ENCODE measurements around the gene YY1AP1.
"Not testable (repeated sequence)": the region's sequence is repeated elsewhere in the genome, so short reads cannot be mapped to it uniquely, and the experiment has no call there.

The YY1AP1 gene

DNA sequence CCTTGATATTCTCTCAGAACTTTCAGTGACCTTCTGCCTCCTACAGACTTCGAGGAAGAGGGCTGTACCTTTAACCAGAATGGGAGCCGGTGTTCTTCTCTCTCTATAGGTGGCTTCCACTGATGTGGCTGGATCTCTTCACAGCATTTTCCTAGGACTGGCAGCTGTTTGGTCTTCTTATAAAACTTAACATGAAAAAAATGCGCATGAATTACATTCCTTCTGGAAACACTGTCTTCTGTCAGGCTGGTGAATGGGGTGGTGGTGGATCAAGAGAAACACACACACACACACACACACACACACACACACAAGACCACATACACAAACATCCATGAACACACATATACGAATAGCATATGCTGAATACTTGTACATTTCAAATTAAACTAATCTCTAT lies 27.3 kb downstream of the YY1AP1 start:
- peaks cover 19% of the 10 kb centered on the region for H3K36me3 ChIP-seq (ENCODE audit: control insufficient read depth, insufficient read depth, low read length)
- not testable (repeated sequence) for H3K4me1 ChIP-seq (ENCODE audit: control insufficient read depth, insufficient read depth, low read length); H3K4me3 ChIP-seq (ENCODE audit: low read depth, low read length); H3K9ac ChIP-seq (ENCODE audit: low read depth, low read length); H3K27me3 ChIP-seq (ENCODE audit: control insufficient read depth, insufficient read depth, low read length); H3K9me3 ChIP-seq (ENCODE audit: control insufficient read depth, insufficient read depth, low read length)

DNA sequence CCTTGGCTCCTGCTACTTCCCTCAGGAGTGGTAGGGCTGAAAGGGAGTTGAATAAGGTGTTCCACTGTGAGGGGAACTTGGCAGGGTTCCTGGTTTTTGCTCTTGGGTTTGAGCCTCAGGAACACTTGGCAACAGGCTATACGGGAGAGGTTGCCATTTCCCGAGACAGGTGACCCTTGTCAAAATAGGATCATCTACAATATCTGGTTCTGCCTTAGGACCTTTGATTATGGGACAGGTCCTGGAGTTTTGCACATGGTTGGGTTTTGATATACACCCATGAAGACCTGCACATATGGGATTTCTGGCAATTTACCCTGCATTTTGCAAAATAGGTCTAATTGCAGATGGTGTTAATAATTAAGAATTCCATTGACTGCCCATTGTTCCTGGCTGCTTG lies 31.1 kb downstream of the YY1AP1 start:
- Histone ChIP-seq H3K27me3 (ENCODE audit: control insufficient read depth, insufficient read depth, low read length) (no peaks in the 10 kb centered on the region), H3K4me3 (ENCODE audit: low read depth, low read length) (no peak overlapping the region), H3K36me3 (ENCODE audit: control insufficient read depth, insufficient read depth, low read length) (peaks cover 15% of the 10 kb centered on the region), H3K9ac (ENCODE audit: low read depth, low read length) (no peak overlapping the region), H3K4me1 (ENCODE audit: control insufficient read depth, insufficient read depth, low read length) (no peaks in the 10 kb centered on the region), H3K9me3 (ENCODE audit: control insufficient read depth, insufficient read depth, low read length) (no peaks in the 10 kb centered on the region)

DNA sequence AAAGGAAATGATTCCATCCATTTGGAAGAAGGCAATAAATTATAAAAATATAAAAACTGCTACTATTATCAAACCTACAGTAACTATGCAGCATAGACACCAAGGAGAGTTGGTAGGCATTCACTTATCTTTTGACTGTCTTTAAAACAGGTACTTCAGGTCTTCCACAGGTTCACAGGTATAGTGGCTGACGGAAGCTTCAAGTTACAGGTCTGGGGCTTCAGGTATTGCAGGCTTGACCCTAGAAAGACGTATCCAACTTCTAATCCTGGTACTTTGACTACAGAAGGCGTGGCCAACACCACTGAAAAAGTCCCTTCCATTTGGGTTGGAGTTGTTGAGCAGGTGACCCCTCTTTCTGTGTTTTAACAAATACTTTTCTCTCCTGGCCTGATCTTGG lies 35.6 kb downstream of the YY1AP1 start:
- H3K9me3 ChIP-seq (ENCODE audit: control insufficient read depth, insufficient read depth, low read length): no peaks in the 10 kb centered on the region
- peaks cover 3% of the 10 kb centered on the region for H3K4me1 ChIP-seq (ENCODE audit: control insufficient read depth, insufficient read depth, low read length)
- H3K9ac ChIP-seq (ENCODE audit: low read depth, low read length): no peak overlapping the region
- no peak overlapping the region for H3K4me3 ChIP-seq (ENCODE audit: low read depth, low read length)
- H3K36me3 ChIP-seq (ENCODE audit: control insufficient read depth, insufficient read depth, low read length): no peaks in the 10 kb centered on the region
- no peaks in the 10 kb centered on the region for H3K27me3 ChIP-seq (ENCODE audit: control insufficient read depth, insufficient read depth, low read length)

DNA sequence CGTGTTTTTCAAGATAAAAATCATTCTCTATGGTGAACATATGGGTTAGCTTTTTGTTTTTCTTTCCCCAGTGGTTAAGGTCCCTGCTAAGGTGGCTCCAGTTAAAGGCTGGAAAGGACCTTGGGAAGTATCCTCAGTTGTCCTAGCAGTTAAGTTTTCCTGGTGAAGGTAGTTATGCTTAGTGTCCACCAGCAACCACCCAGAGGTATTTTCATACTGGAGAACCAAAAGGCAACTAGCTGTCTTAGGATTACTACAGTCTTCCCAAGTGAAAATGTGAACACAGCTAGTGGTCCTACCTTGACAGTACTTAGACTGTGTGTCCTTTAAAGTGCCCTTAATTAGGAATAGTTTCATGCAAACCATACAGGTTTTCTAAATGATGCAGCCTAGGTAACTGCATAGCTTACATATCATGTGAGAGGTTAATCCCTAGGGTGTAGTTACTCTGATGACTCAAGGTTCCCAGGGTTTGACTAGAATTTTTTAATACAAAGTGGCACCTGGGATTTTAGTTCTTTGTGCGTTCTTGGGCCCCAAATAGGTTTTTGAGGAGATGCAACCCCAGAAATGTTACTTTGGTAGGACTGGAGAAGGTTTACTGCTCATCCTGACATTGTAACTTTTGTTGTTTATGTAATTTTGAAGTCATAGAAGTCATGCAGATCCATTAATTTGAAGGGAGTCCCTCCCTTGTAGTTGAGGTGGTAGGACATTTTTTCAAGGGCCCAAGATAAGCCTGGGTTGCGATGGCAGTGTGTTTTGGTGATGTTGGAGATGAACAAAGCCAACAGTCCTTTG lies 36.5 kb downstream of the YY1AP1 start:
- Histone ChIP-seq H3K9me3 (ENCODE audit: control insufficient read depth, insufficient read depth, low read length) (no peaks in the 10 kb centered on the region), H3K27me3 (ENCODE audit: control insufficient read depth, insufficient read depth, low read length) (no peaks in the 10 kb centered on the region), H3K9ac (ENCODE audit: low read depth, low read length) (no peak overlapping the region), H3K4me1 (ENCODE audit: control insufficient read depth, insufficient read depth, low read length) (peaks cover 3% of the 10 kb centered on the region), H3K36me3 (ENCODE audit: control insufficient read depth, insufficient read depth, low read length) (no peaks in the 10 kb centered on the region), H3K4me3 (ENCODE audit: low read depth, low read length) (no peak overlapping the region)

DNA sequence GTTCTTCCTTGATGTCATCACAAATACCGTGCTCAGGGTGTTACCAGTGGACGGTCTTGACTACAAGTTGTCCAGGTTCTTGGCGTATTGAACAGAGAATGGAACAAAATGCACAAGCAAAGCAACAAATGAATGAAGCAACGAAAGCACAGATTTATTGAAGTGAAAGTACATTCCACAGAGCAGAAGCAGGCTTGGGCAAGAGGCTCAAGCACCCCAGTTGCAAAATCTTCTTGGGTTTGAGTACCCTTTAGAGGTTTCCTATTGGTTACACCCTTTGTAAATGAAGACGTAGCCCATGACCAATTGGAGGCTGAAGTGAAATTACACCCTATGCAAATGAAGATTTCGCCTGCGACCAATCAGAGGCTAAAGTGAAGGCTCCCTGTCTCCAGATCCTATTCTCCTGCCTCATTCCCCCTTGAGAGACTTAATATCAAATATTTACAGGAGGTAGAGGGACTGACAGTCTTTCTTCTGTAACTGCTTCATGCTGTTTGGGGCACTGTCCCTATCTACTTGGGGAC lies 38.3 kb downstream of the YY1AP1 start:
- no peaks in the 10 kb centered on the region for H3K36me3 ChIP-seq (ENCODE audit: control insufficient read depth, insufficient read depth, low read length)
- H3K27me3 ChIP-seq (ENCODE audit: control insufficient read depth, insufficient read depth, low read length): no peaks in the 10 kb centered on the region
- no peaks in the 10 kb centered on the region for H3K9me3 ChIP-seq (ENCODE audit: control insufficient read depth, insufficient read depth, low read length)
- no peak overlapping the region for H3K9ac ChIP-seq (ENCODE audit: low read depth, low read length)
- H3K4me1 ChIP-seq (ENCODE audit: control insufficient read depth, insufficient read depth, low read length): peaks cover 3% of the 10 kb centered on the region
- no peak overlapping the region for H3K4me3 ChIP-seq (ENCODE audit: low read depth, low read length)

DNA sequence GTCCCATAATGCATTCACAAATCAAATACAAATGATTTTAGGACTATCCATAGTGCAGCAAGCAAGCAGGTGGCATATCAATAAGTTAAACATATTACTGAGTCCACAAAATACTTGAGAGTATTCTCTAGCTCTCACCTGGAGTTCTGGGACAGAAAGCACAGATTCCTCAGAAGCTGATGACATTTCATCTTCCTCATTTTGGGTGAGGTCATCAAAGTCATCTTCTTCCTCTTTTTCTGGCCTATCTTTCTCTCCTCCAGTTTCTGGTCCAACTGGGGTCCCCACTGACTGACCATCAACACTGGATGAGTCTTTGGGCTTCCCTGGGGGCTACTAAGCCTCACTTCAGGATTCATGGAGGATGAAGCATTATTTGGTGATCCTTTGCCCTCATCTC lies 38.9 kb downstream of the YY1AP1 start:
- Histone ChIP-seq H3K9me3 (ENCODE audit: control insufficient read depth, insufficient read depth, low read length) (no peaks in the 10 kb centered on the region), H3K36me3 (ENCODE audit: control insufficient read depth, insufficient read depth, low read length) (no peaks in the 10 kb centered on the region), H3K9ac (ENCODE audit: low read depth, low read length) (no peak overlapping the region), H3K4me1 (ENCODE audit: control insufficient read depth, insufficient read depth, low read length) (peaks cover 3% of the 10 kb centered on the region), H3K4me3 (ENCODE audit: low read depth, low read length) (no peak overlapping the region), H3K27me3 (ENCODE audit: control insufficient read depth, insufficient read depth, low read length) (no peaks in the 10 kb centered on the region)

DNA sequence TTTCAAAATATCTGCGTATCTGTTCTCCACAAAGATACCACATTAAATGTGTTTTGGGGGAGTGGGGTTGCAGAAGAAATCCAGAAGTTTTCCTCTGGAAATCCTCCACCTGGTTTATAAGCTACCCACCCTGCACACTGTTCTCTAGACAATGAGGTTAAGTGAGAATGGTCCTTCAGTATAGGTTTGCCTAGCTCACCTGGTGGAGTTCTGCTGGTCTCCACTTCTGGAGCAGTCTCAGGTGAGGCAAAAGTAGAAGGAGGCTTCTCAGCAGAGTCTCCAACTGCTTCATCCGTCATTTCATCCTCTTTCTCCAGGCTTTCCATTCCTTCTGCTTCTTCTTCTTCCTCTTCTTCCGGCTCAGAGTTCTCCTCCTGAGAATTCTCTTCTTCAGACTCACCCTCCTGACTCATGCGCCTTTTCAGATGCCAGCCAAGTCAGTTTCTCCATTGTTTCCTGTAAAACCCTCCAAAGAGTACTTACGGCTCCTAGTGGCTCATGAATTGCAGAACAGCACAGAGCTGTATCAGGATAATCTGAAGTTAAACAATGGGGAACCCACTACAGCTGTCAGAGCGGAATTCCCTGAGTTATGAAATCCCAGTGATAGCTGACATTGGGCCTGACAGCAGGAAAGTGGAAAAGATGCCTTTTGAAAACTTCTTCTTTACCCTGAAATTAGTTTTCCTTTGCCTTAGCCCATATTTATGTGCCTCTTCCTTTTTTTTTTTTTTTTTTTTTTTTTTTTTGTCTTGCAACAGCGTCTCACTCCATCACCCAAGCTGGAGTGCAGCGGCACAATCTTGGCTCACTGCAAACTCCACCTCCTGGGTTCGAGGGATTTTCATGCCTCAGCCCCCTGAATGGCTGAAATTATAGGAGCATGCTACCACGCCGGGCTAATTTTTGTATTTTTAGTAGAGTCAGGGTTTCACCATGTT lies 40.1 kb downstream of the YY1AP1 start:
- Histone ChIP-seq H3K27me3 (ENCODE audit: control insufficient read depth, insufficient read depth, low read length) (no peaks in the 10 kb centered on the region), H3K36me3 (ENCODE audit: control insufficient read depth, insufficient read depth, low read length) (no peaks in the 10 kb centered on the region), H3K4me1 (ENCODE audit: control insufficient read depth, insufficient read depth, low read length) (peaks cover 3% of the 10 kb centered on the region), H3K4me3 (ENCODE audit: low read depth, low read length) (no peak overlapping the region), H3K9ac (ENCODE audit: low read depth, low read length) (no peak overlapping the region), H3K9me3 (ENCODE audit: control insufficient read depth, insufficient read depth, low read length) (peaks cover 4% of the 10 kb centered on the region)

DNA sequence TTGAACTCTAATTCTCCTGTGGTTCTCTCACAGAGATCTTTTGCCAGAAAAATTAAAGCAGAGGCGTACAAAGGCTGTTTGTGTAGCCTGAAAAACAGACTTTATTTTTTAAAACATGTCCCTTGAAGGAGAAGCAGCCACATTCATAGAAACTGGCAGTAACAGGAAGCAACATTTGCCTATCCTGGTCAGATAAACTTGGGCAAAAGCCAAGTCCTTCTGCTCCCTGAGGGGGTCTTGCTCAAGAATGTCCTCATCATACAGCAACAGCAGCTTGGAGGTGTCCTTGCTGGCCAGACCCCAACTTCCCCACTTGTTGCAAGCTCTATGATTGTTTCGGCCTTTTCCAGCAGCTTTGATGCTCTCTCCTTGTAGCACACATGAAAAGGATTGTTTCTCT lies 42.3 kb downstream of the YY1AP1 start:
- peaks cover under 1% of the 10 kb centered on the region for H3K4me1 ChIP-seq (ENCODE audit: control insufficient read depth, insufficient read depth, low read length)
- H3K27me3 ChIP-seq (ENCODE audit: control insufficient read depth, insufficient read depth, low read length): no peaks in the 10 kb centered on the region
- H3K4me3 ChIP-seq (ENCODE audit: low read depth, low read length): no peak overlapping the region
- no peak overlapping the region for H3K9ac ChIP-seq (ENCODE audit: low read depth, low read length)
- H3K9me3 ChIP-seq (ENCODE audit: control insufficient read depth, insufficient read depth, low read length): peaks cover 19% of the 10 kb centered on the region
- no peaks in the 10 kb centered on the region for H3K36me3 ChIP-seq (ENCODE audit: control insufficient read depth, insufficient read depth, low read length)

DNA sequence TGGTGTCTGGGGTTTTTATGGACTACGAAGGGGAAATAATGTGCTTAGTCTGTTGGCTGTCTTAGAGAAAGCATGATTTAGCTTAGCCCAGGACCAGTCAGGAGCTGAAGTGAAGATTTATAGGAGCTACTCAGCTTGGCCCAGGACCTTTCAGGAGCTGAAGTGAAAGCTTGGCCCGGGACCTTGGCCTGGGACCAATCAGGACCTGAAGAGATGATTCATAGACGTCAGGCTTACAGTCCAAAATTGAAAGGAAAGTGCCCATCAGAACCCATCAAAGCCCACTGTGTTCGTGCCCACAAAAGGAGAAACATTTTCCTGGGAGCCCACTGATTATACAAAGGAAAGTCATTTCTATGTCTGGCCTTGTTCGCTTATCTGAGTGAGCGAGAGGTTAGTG lies 42.9 kb downstream of the YY1AP1 start:
- no peak overlapping the region for H3K9ac ChIP-seq (ENCODE audit: low read depth, low read length)

DNA sequence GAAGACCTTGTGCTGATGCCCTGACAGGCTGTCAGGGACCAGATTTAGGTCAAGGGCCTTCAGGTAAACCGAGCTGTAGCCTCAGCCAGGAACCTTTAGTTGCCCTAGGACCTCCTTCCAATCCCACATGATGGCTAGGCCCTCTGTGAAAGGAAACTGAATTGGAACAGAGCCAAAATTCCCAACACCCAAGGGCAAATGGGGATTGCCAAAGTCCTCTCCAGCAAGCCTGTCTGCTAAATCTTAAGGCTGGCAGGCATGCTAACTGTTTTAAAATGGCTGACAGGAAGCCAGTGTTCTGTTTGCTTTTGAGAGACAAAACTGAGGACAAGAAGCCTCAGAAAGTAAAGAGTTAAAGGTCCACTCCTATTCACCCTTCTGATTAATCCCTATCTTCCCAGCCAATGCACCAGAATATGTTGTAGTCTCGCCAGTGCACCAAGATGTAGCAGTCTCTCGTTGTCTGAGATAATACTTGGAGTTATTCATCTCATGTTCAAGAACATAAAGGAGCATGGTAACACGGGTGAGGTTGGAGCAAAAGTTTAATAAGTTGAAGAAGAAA lies 43.5 kb downstream of the YY1AP1 start:
- Histone ChIP-seq H3K9me3 (ENCODE audit: control insufficient read depth, insufficient read depth, low read length) (peaks cover 24% of the 10 kb centered on the region), H3K27me3 (ENCODE audit: control insufficient read depth, insufficient read depth, low read length) (no peaks in the 10 kb centered on the region), H3K4me3 (ENCODE audit: low read depth, low read length) (no peak overlapping the region), H3K36me3 (ENCODE audit: control insufficient read depth, insufficient read depth, low read length) (no peaks in the 10 kb centered on the region), H3K9ac (ENCODE audit: low read depth, low read length) (no peak overlapping the region), H3K4me1 (ENCODE audit: control insufficient read depth, insufficient read depth, low read length) (no peaks in the 10 kb centered on the region)

More for the DNA sequence above, 42.9 kb downstream of the YY1AP1 start:
- Histone ChIP-seq H3K9me3 (ENCODE audit: control insufficient read depth, insufficient read depth, low read length) (peaks cover 22% of the 10 kb centered on the region), H3K36me3 (ENCODE audit: control insufficient read depth, insufficient read depth, low read length) (no peaks in the 10 kb centered on the region), H3K4me3 (ENCODE audit: low read depth, low read length) (no peak overlapping the region), H3K4me1 (ENCODE audit: control insufficient read depth, insufficient read depth, low read length) (no peaks in the 10 kb centered on the region), H3K27me3 (ENCODE audit: control insufficient read depth, insufficient read depth, low read length) (no peaks in the 10 kb centered on the region)

DNA sequence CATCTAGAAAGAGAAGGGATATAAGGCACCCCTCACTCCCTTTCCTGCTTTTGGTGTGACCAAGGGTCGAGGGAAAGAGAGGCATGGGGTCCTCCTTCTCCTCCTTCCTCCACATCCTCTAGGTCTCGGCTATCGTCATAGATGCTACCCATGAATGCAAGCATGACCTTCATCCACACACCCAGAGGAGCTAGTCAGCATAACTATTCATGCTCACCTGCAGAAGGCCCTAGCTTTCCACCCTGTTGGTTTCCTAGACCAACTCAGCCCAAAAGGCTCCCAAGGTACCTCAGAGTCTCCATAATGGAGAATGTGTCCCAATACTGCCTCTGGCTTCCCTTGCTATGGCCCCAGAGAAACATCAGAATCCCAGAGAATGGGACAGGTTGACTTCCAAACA lies 45.3 kb downstream of the YY1AP1 start:
- Histone ChIP-seq H3K36me3 (ENCODE audit: control insufficient read depth, insufficient read depth, low read length) (no peaks in the 10 kb centered on the region), H3K9me3 (ENCODE audit: control insufficient read depth, insufficient read depth, low read length) (peaks cover 24% of the 10 kb centered on the region), H3K4me1 (ENCODE audit: control insufficient read depth, insufficient read depth, low read length) (no peaks in the 10 kb centered on the region), H3K9ac (ENCODE audit: low read depth, low read length) (no peak overlapping the region), H3K4me3 (ENCODE audit: low read depth, low read length) (no peak overlapping the region), H3K27me3 (ENCODE audit: control insufficient read depth, insufficient read depth, low read length) (no peaks in the 10 kb centered on the region)

Measured in iPS-15b (cell line).